Caco-2 (cell line): Measurements from ENCODE around the gene TTC9B. TPM values are rescaled to one million over a fixed set of nuclear protein-coding genes. Genes with fewer than 3 reads are reported as not detected.

Source experiments
- BruUV-seq: library from RNA; stranded (reverse); fragments of 400-500 nt; replicated peaks from 2 replicates; lab custom pipeline; 2021; lab: Mats Ljungman, UMichigan
- CTCF ChIA-PET: fragments of 300-600 bp; sonication (Branson Sonifier 250); formaldehyde crosslinking; loops from one replicate; lab custom pipeline; 2022; ENCODE audit warnings: antibody characterized with exemption; lab: Charles Lee
- POLR2A ChIA-PET: fragments of 300-600 bp; sonication (Branson Sonifier 250); formaldehyde crosslinking; loops from one replicate; lab custom pipeline; 2022; ENCODE audit warnings: antibody characterized with exemption; lab: Charles Lee
- DNase-seq, 2 experiments: peaks; one replicate each; pipeline versions ENCODE4 v3.0.0 to v3.0.0-alpha.2; 2020 to 2022
- H3K27me3 ChIP-seq: replicated peaks from 2 replicates; pipeline ENCODE4 v1.6.0; 2011; ENCODE audit warnings: low read length; ENCODE audit not compliant: control insufficient read depth, insufficient read depth
- H3K36me3 ChIP-seq: 2 replicates; pipeline ENCODE4 v1.5.1; 2011; ENCODE audit warnings: low read length; ENCODE audit not compliant: control insufficient read depth, insufficient read depth
- H3K4me1 ChIP-seq: fragments of 250-450 bp; sonication (Bioruptor Pico); 2 replicates; pipeline ENCODE4 v1.5.1; 2020; ENCODE audit warnings: mild to moderate bottlenecking
- H3K4me3 ChIP-seq: 2 replicates; pipeline ENCODE4 v1.5.1; 2011; ENCODE audit warnings: low read depth, mild to moderate bottlenecking, control low read depth, low read length
- H3K9me3 ChIP-seq: fragments of 250-450 bp; sonication (Bioruptor Pico); 2 replicates; pipeline ENCODE4 v1.5.1; 2020; ENCODE audit warnings: mild to moderate bottlenecking, moderate library complexity
- H3K27ac Mint-ChIP-seq: one replicate; pipeline ENCODE4 v1.8.0; 2022; ENCODE audit warnings: mixed read lengths; ENCODE audit not compliant: unreplicated experiment
- H3K27me3 Mint-ChIP-seq: one replicate; pipeline ENCODE4 v1.8.0; 2022; ENCODE audit warnings: mixed read lengths; ENCODE audit not compliant: insufficient read depth, unreplicated experiment
- H3K36me3 Mint-ChIP-seq: one replicate; pipeline ENCODE4 v1.8.0; 2022; ENCODE audit warnings: mild to moderate bottlenecking, mixed read lengths; ENCODE audit not compliant: insufficient read depth, unreplicated experiment
- H3K4me1 Mint-ChIP-seq: one replicate; pipeline ENCODE4 v1.8.0; 2022; ENCODE audit warnings: low read depth, mixed read lengths; ENCODE audit not compliant: unreplicated experiment
- H3K4me3 Mint-ChIP-seq: one replicate; pipeline ENCODE4 v1.8.0; 2022; ENCODE audit warnings: mild to moderate bottlenecking, moderate library complexity, mixed read lengths; ENCODE audit not compliant: unreplicated experiment
- H3K9me3 Mint-ChIP-seq: one replicate; pipeline ENCODE4 v1.8.0; 2022; ENCODE audit warnings: mixed read lengths; ENCODE audit not compliant: unreplicated experiment
- CTCF ChIP-seq, 2 experiments: fragments of 200-600 bp in 1 of 2; IDR thresholded peaks; 1 replicate in 1 of 2; 2 replicates in 1 of 2; pipeline versions ENCODE4 v1.5.1 to v1.8.0; 2011 to 2022; ENCODE audit warnings: antibody characterized with exemption in 1 of 2, control low read depth in 1 of 2, inconsistent platforms in 1 of 2, low read depth in 1 of 2, low read length in 1 of 2, mild to moderate bottlenecking in 1 of 2, moderate library complexity in 1 of 2; ENCODE audit not compliant: insufficient read depth in 1 of 2, severe bottlenecking in 1 of 2, unreplicated experiment in 1 of 2
- intact Hi-C: fragments of 100-400 bp; cut with micrococcal nuclease; formaldehyde crosslinking; loops from one replicate; pipeline ENCODE4 v1.10.0; 2022; ENCODE audit not compliant: unreplicated experiment
- total RNA-seq: library from RNA; stranded (reverse); gene quantifications from 2 replicates; pipeline ENCODE4 v1.2.3, GENCODE V29; 2022

The TTC9B gene
- total RNA-seq, 1 experiment from 2014 or later: not detected

- no peaks in the 10 kb centered on the region for H3K36me3 Mint-ChIP-seq
- TF ChIP-seq CTCF (IDR thresholded peaks at IDR 0.05; ENCODE audit: insufficient read depth in 1 of 2, low read depth in 1 of 2, low read length in 1 of 2, severe bottlenecking in 1 of 2, unreplicated experiment in 1 of 2): no peak
- ChIA-PET CTCF (no interaction called here), POLR2A (no interaction called here)
- Histone ChIP-seq H3K4me1 (no peaks in the 10 kb centered on the region), H3K4me3 (no peak overlapping the region), H3K27me3 (no peaks in the 10 kb centered on the region), H3K36me3 (no peaks in the 10 kb centered on the region), H3K9me3 (no peaks in the 10 kb centered on the region)
- no TSS peak for BruUV-seq
- intact Hi-C loops: no loop called here
- no peaks in the 10 kb centered on the region for H3K9me3 Mint-ChIP-seq
- H3K4me1 Mint-ChIP-seq: no peaks in the 10 kb centered on the region
- H3K27ac Mint-ChIP-seq: no peak overlapping the region
- H3K27me3 Mint-ChIP-seq: peaks cover 6% of the 10 kb centered on the region
- H3K4me3 Mint-ChIP-seq: peak overlapping the region; percentile 33
- DNase-seq: no peak
These were observed 25.2 kb downstream of the TTC9B start for GRCh38 chr19:40192758-40193586.

- ChIA-PET CTCF (interaction anchor here (0.6 kb wide), 3 partner anchors 20 to 587 kb away, joined by 3 read pairs; partner anchors contain the start of gene ZNF546), POLR2A (no interaction called here)
- peaks cover 11% of the 10 kb centered on the region for H3K27me3 Mint-ChIP-seq
- Histone ChIP-seq H3K4me3 (peak overlapping the region; percentile 95), H3K9me3 (no peaks in the 10 kb centered on the region), H3K36me3 (no peaks in the 10 kb centered on the region), H3K4me1 (no peaks in the 10 kb centered on the region), H3K27me3 (no peaks in the 10 kb centered on the region)
- peak overlapping the region; percentile 33 for H3K4me3 Mint-ChIP-seq
- H3K9me3 Mint-ChIP-seq: no peaks in the 10 kb centered on the region
- no peak overlapping the region for H3K27ac Mint-ChIP-seq
- intact Hi-C loops: no loop called here
- DNase-seq: peak in 1 of 2 experiments; percentile 47
- no TSS peak for BruUV-seq
- no peak for TF ChIP-seq CTCF (IDR thresholded peaks at IDR 0.05; ENCODE audit: insufficient read depth in 1 of 2, low read depth in 1 of 2, low read length in 1 of 2, severe bottlenecking in 1 of 2, unreplicated experiment in 1 of 2)
- H3K4me1 Mint-ChIP-seq: no peaks in the 10 kb centered on the region
- no peaks in the 10 kb centered on the region for H3K36me3 Mint-ChIP-seq
These were observed 26.1 kb downstream of the TTC9B start for GRCh38 chr19:40191836-40192646.
